ENCODE results near the gene RSRC2. TPM values are rescaled to one million over a fixed set of nuclear protein-coding genes. Genes with fewer than 3 reads are reported as not detected.

RSRC2 gene
- total RNA-seq, 1 donor from 2014 or later: 83.3 TPM

Other genes with a start within 250 kb of the RSRC2 start
- gene CLIP1, start 104.3 kb downstream of the RSRC2 start, total RNA-seq: 51.2 and 52.2 TPM in 2 replicates
- gene ZCCHC8, start 26.0 kb downstream of the RSRC2 start, total RNA-seq: 17.1 and 20.3 TPM in 2 replicates
- 5.4 and 6.6 TPM in 2 replicates for gene KNTC1, start 313 bp upstream of the RSRC2 start, total RNA-seq
- gene HCAR2, start 176.4 kb upstream of the RSRC2 start, total RNA-seq: not detected in 2 replicates
- not detected in 2 replicates for gene HCAR3, start 189.9 kb upstream of the RSRC2 start, total RNA-seq
- not detected in 2 replicates for gene HCAR1, start 203.9 kb upstream of the RSRC2 start, total RNA-seq
- 45.5 and 60.7 TPM in 2 replicates for gene DENR, start 225.9 kb upstream of the RSRC2 start, total RNA-seq
- gene CCDC62, start 247.6 kb upstream of the RSRC2 start, total RNA-seq: 1.2 and 1.6 TPM in 2 replicates

Data from myocyte (in vitro differentiated cells).